GM23338 (cell line): ENCODE data around the gene PIK3CG. TPM values are rescaled to one million over a fixed set of nuclear protein-coding genes. Genes with fewer than 3 reads are reported as not detected.

Experiments used
- ATAC-seq: fragments of 200-7000 bp; cut with Tn5 transposase; 3 replicates; pipeline ENCODE4 v1.9.1; 2020
- DNase-seq: peaks from one replicate; pipeline ENCODE4 v3.0.0-alpha.2; 2015; ENCODE audit warnings: low spot score
- H2AFZ ChIP-seq: fragments of 200-600 bp; sonication (generic); 2 replicates; pipeline ENCODE4 v1.8.0; 2016; ENCODE audit warnings: antibody characterized with exemption, mild to moderate bottlenecking, moderate library complexity
- H3F3A ChIP-seq: fragments of 200-600 bp; sonication (generic); replicated peaks from 2 replicates; pipeline ENCODE4 v1.8.0; 2017; ENCODE audit warnings: antibody characterized with exemption, mixed run types, low read depth
- H3K27ac ChIP-seq: fragments of 200-600 bp; sonication (generic); 2 replicates; pipeline ENCODE4 v1.6.1; 2016; ENCODE audit warnings: low read depth
- H3K27me3 ChIP-seq: fragments of 200-600 bp; sonication (generic); 2 replicates; pipeline ENCODE4 v1.8.0; 2016; ENCODE audit warnings: mild to moderate bottlenecking, mixed run types, moderate library complexity; ENCODE audit not compliant: insufficient read depth
- H3K36me3 ChIP-seq: fragments of 200-600 bp; sonication (generic); 2 replicates; pipeline ENCODE4 v1.8.0; 2016; ENCODE audit warnings: mild to moderate bottlenecking; ENCODE audit not compliant: insufficient read depth
- H3K4me1 ChIP-seq: fragments of 200-600 bp; sonication (generic); 2 replicates; pipeline ENCODE4 v1.8.0; 2016; ENCODE audit warnings: mild to moderate bottlenecking, moderate library complexity; ENCODE audit not compliant: insufficient read depth
- H3K4me2 ChIP-seq: fragments of 200-600 bp; sonication (generic); 2 replicates; pipeline ENCODE4 v1.7.1; 2017; ENCODE audit warnings: mixed run types
- H3K4me3 ChIP-seq: fragments of 200-600 bp; sonication (generic); 2 replicates; pipeline ENCODE4 v1.6.1; 2016; ENCODE audit warnings: mixed run types
- H3K79me2 ChIP-seq: fragments of 200-600 bp; sonication (generic); replicated peaks from 2 replicates; pipeline ENCODE4 v1.8.0; 2017; ENCODE audit warnings: mild to moderate bottlenecking; ENCODE audit not compliant: insufficient read depth
- H3K9me2 ChIP-seq: fragments of 200-600 bp; sonication (generic); 2 replicates; pipeline ENCODE4 v1.8.0; 2017; ENCODE audit not compliant: insufficient read depth
- H4K20me1 ChIP-seq: fragments of 200-600 bp; sonication (generic); replicated peaks from 2 replicates; pipeline ENCODE4 v1.8.0; 2017; ENCODE audit warnings: mild to moderate bottlenecking; ENCODE audit not compliant: insufficient read depth
- H3K27ac Mint-ChIP-seq: 2 replicates; pipeline ENCODE4 v1.8.0; 2020; ENCODE audit warnings: inconsistent platforms, mild to moderate bottlenecking, moderate library complexity, mixed read lengths
- H3K27me3 Mint-ChIP-seq: 3 replicates; pipeline ENCODE4 v1.8.0; 2022; ENCODE audit warnings: low read depth, mild to moderate bottlenecking, moderate library complexity, mixed read lengths, inconsistent platforms; ENCODE audit not compliant: insufficient read depth, poor library complexity
- H3K36me3 Mint-ChIP-seq: 3 replicates; pipeline ENCODE4 v1.8.0; 2021; ENCODE audit warnings: low read depth, mild to moderate bottlenecking, inconsistent platforms, moderate library complexity, mixed read lengths
- H3K4me1 Mint-ChIP-seq: 3 replicates; pipeline ENCODE4 v1.8.0; 2020; ENCODE audit warnings: mild to moderate bottlenecking, inconsistent platforms, mixed read lengths
- H3K4me3 Mint-ChIP-seq: 3 replicates; pipeline ENCODE4 v1.8.0; 2021; ENCODE audit warnings: moderate library complexity, mild to moderate bottlenecking, inconsistent platforms, mixed read lengths
- H3K9me3 Mint-ChIP-seq: 3 replicates; pipeline ENCODE4 v1.8.0; 2020; ENCODE audit warnings: moderate library complexity, mild to moderate bottlenecking, inconsistent platforms, mixed read lengths
- CREB1 ChIP-seq: fragments of 250-450 bp; sonication (Bioruptor Pico); IDR thresholded peaks from 2 replicates; pipeline ENCODE4 v1.5.0; 2020; ENCODE audit warnings: low read depth, mild to moderate bottlenecking, moderate library complexity
- CTCF ChIP-seq, 2 experiments: fragments of 200-600 bp in 1 of 2; sonication (generic) in 1 of 2; conservative IDR thresholded peaks; 2 replicates each; pipeline versions ENCODE4 v1.5.1 to v1.6.1; 2016 to 2017; ENCODE audit warnings: antibody characterized with exemption in 2 of 2, low read depth in 2 of 2, mild to moderate bottlenecking in 2 of 2, moderate library complexity in 1 of 2
- ETS1 ChIP-seq: IDR thresholded peaks from 2 replicates; pipeline ENCODE4 v1.6.1; 2016; ENCODE audit warnings: antibody characterized with exemption
- EZH2 ChIP-seq: fragments of 200-600 bp; sonication (generic); IDR thresholded peaks from one replicate; pipeline ENCODE4 v1.8.0; 2017; ENCODE audit warnings: antibody characterized with exemption, mild to moderate bottlenecking, low read depth; ENCODE audit not compliant: unreplicated experiment
- EZH2phosphoT487 ChIP-seq: fragments of 200-600 bp; sonication (generic); IDR thresholded peaks from one replicate; pipeline ENCODE4 v1.8.1; 2018; ENCODE audit warnings: antibody characterized with exemption; ENCODE audit not compliant: unreplicated experiment
- JUNB ChIP-seq: IDR thresholded peaks from one replicate; pipeline ENCODE4 v1.6.1; 2016; ENCODE audit warnings: antibody characterized with exemption; ENCODE audit not compliant: unreplicated experiment
- NANOG ChIP-seq: IDR thresholded peaks from 2 replicates; pipeline ENCODE4 v1.6.1; 2016; ENCODE audit warnings: antibody characterized with exemption, borderline replicate concordance
- POLR2AphosphoS5 ChIP-seq: IDR thresholded peaks from 2 replicates; pipeline ENCODE4 v1.6.1; 2016; ENCODE audit warnings: antibody characterized with exemption, low read depth
- REST ChIP-seq: IDR thresholded peaks from one replicate; pipeline ENCODE4 v1.6.1; 2018; ENCODE audit warnings: antibody characterized with exemption; ENCODE audit not compliant: unreplicated experiment
- STAT1 ChIP-seq: IDR thresholded peaks from one replicate; pipeline ENCODE4 v1.6.1; 2016; ENCODE audit warnings: antibody characterized with exemption; ENCODE audit not compliant: unreplicated experiment
- ZNF114 ChIP-seq: fragments of 250-450 bp; sonication (Bioruptor Pico); IDR thresholded peaks from 2 replicates; pipeline ENCODE4 v1.5.0; 2020; ENCODE audit warnings: mild to moderate bottlenecking, moderate library complexity
- ZNF331 ChIP-seq: fragments of 250-450 bp; sonication (Bioruptor Pico); IDR thresholded peaks from 2 replicates; pipeline ENCODE4 v1.5.0; 2020; ENCODE audit warnings: low read depth, mild to moderate bottlenecking, moderate library complexity
- ZNF462 ChIP-seq: fragments of 250-450 bp; sonication (Bioruptor Pico); IDR thresholded peaks from 2 replicates; pipeline ENCODE4 v1.5.0; 2020; ENCODE audit warnings: mild to moderate bottlenecking, moderate library complexity
- polyA plus RNA-seq: library from polyadenylated mRNA; unstranded; fragments of >200 nt; fragmentation: Nextera tagmentation; extraction: Ambion mirVana; gene quantifications from 2 replicates; pipeline ENCODE4 v1.2.1, GENCODE V29; 2016
- total RNA-seq: library from RNA; depleted of rRNA; stranded (reverse); fragments of >200 nt; shearing (Covaris generic); gene quantifications from 2 replicates; pipeline ENCODE4 v1.2.3, GENCODE V29; 2014

Gene PIK3CG
- total and polyA plus RNA-seq, 2 experiments from 2014 or later: not detected

GRCh38 chr7:106938803-106939202, 73.7 kb downstream of the PIK3CG start:
- H3K4me3 ChIP-seq: no peak overlapping the region
- H2AFZ ChIP-seq: no peak overlapping the region
- H3K4me3 Mint-ChIP-seq: no peak overlapping the region
- H3K4me2 ChIP-seq: no peak overlapping the region
- no peaks in the 10 kb centered on the region for H4K20me1 ChIP-seq
- no peak overlapping the region for H3K27ac Mint-ChIP-seq
- ATAC-seq (no peak), DNase-seq (no peak)
- H3F3A ChIP-seq: no peaks in the 10 kb centered on the region
- no peaks in the 10 kb centered on the region for H3K79me2 ChIP-seq
- no peak overlapping the region for H3K27ac ChIP-seq
- H3K27me3 ChIP-seq: no peaks in the 10 kb centered on the region
- H3K9me2 ChIP-seq: no peaks in the 10 kb centered on the region
- H3K36me3 ChIP-seq: no peaks in the 10 kb centered on the region
- peaks cover 2% of the 10 kb centered on the region for H3K27me3 Mint-ChIP-seq
- H3K4me1 Mint-ChIP-seq: no peaks in the 10 kb centered on the region; the same call in 2 of the 3 replicates
- TF ChIP-seq ZNF331 (CRISPR knock-in tag) (no peak), ZNF462 (CRISPR knock-in tag) (no peak), JUNB (no peak), CTCF (conservative IDR thresholded peaks at IDR 0.05; ENCODE audit: low read depth in 2 of 2) (no peak), REST (no peak), EZH2 (no peak), POLR2AphosphoS5 (no peak), CREB1 (CRISPR knock-in tag) (no peak), NANOG (no peak), EZH2phosphoT487 (no peak), ETS1 (no peak), ZNF114 (CRISPR knock-in tag) (no peak), STAT1 (no peak)
- H3K36me3 Mint-ChIP-seq: no peaks in the 10 kb centered on the region
- no peaks in the 10 kb centered on the region; the same call in 2 of the 3 replicates for H3K9me3 Mint-ChIP-seq
- no peaks in the 10 kb centered on the region for H3K4me1 ChIP-seq
